Vagina (tissue), 2 donors: ENCODE measurements around the gene NSD2.

ENCODE experiments used
- POLR2A ChIP-seq, 2 donors: fragments of 450-650 bp; IDR thresholded peaks; one replicate each; pipeline ENCODE4 v1.6.1; 2017; ENCODE audit warnings: antibody characterized with exemption in 2 of 2, mild to moderate bottlenecking in 2 of 2, moderate library complexity in 2 of 2
- POLR2AphosphoS5 ChIP-seq, 2 donors: sonication (generic); formaldehyde crosslinking; IDR thresholded peaks; one replicate each; pipeline ENCODE4 v1.9.0; 2017; ENCODE audit warnings: antibody characterized with exemption in 2 of 2, mild to moderate bottlenecking in 2 of 2, low read depth in 1 of 2; ENCODE audit not compliant: insufficient read depth in 1 of 2
- TF ChIP-seq, protein P1 (sequence below), 3 experiments: fragments of 450-650 bp in 2 of 3; fragments of 200-600 bp in 1 of 3; sonication (generic) in 1 of 3; IDR thresholded peaks; one replicate each; pipeline ENCODE4 v1.5.1; 2017 to 2019; ENCODE audit warnings: antibody characterized with exemption in 3 of 3, mild to moderate bottlenecking in 2 of 3, moderate library complexity in 2 of 3

- TF ChIP-seq POLR2AphosphoS5 (IDR thresholded peaks at IDR 0.05; ENCODE audit: insufficient read depth in 1 of 2, low read depth in 1 of 2), result no peak
- no peak for TF ChIP-seq POLR2A (IDR thresholded peaks at IDR 0.05)
- TF ChIP-seq, protein P1, sequence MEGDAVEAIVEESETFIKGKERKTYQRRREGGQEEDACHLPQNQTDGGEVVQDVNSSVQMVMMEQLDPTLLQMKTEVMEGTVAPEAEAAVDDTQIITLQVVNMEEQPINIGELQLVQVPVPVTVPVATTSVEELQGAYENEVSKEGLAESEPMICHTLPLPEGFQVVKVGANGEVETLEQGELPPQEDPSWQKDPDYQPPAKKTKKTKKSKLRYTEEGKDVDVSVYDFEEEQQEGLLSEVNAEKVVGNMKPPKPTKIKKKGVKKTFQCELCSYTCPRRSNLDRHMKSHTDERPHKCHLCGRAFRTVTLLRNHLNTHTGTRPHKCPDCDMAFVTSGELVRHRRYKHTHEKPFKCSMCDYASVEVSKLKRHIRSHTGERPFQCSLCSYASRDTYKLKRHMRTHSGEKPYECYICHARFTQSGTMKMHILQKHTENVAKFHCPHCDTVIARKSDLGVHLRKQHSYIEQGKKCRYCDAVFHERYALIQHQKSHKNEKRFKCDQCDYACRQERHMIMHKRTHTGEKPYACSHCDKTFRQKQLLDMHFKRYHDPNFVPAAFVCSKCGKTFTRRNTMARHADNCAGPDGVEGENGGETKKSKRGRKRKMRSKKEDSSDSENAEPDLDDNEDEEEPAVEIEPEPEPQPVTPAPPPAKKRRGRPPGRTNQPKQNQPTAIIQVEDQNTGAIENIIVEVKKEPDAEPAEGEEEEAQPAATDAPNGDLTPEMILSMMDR (IDR thresholded peaks at IDR 0.05), result no peak
Observed at GRCh38 chr4:1885414-1885813, 14.2 kb downstream of the NSD2 start.
